ENCODE data around the gene USP11.

The USP11 gene

GRCh38 chrX:47232803-47233332 lies at the start of gene USP11:
Gene USP11 (plus strand): TSS chrX:47233009. CDS start chrX:47233044, 35 bp downstream.
- peak; percentile 73 for DNase-seq

GRCh38 chrX:47184486-47184885 lies 48.3 kb upstream of the USP11 start:
- no peak for DNase-seq

GRCh38 chrX:47185241-47185640 lies 47.6 kb upstream of the USP11 start:
- DNase-seq: no peak

- no peak for DNase-seq
Measured at GRCh38 chrX:47186096-47186740, 46.6 kb upstream of the USP11 start.

GRCh38 chrX:47187106-47187677 lies 45.6 kb upstream of the USP11 start:
- DNase-seq: no peak

- DNase-seq: no peak
Measured at GRCh38 chrX:47189906-47190305, 42.9 kb upstream of the USP11 start.

GRCh38 chrX:47190445-47191269 lies 42.2 kb upstream of the USP11 start:
- peak; percentile 89 for DNase-seq

GRCh38 chrX:47191331-47191730 lies 41.5 kb upstream of the USP11 start:
- peak; percentile 60 for DNase-seq

- DNase-seq: no peak
Measured at GRCh38 chrX:47191806-47192401, 40.9 kb upstream of the USP11 start.

- DNase-seq: peak; percentile 96
Measured at GRCh38 chrX:47193475-47194193, 39.2 kb upstream of the USP11 start, which contains the start of gene UBA1. Gene UBA1 (plus strand): TSS chrX:47193829. CDS start chrX:47198803, 4,974 bp downstream.

GRCh38 chrX:47194194-47194787 lies 38.5 kb upstream of the USP11 start:
- no peak for DNase-seq

- DNase-seq: no peak
Measured at GRCh38 chrX:47196098-47196497, 36.7 kb upstream of the USP11 start.

- DNase-seq: no peak
Measured at GRCh38 chrX:47197526-47197925, 35.3 kb upstream of the USP11 start.

- DNase-seq: no peak
Measured at GRCh38 chrX:47198026-47198686, 34.7 kb upstream of the USP11 start.

GRCh38 chrX:47198687-47199080 lies 34.1 kb upstream of the USP11 start:
- no peak for DNase-seq

- DNase-seq: no peak
Measured at GRCh38 chrX:47199286-47199685, 33.5 kb upstream of the USP11 start.

- no peak for DNase-seq
Measured at GRCh38 chrX:47200385-47201150, 32.2 kb upstream of the USP11 start.

GRCh38 chrX:47201345-47201944 lies 31.4 kb upstream of the USP11 start:
- DNase-seq: no peak

- no peak for DNase-seq
Measured at GRCh38 chrX:47202316-47202715, 30.5 kb upstream of the USP11 start.

- no peak for DNase-seq
Measured at GRCh38 chrX:47202877-47203276, 29.9 kb upstream of the USP11 start.
